Body of pancreas (tissue), 4 donors: ENCODE measurements around the gene TCEAL2. TPM values are rescaled to one million over a fixed set of nuclear protein-coding genes. Genes with fewer than 3 reads are reported as not detected.

Source experiments
- ATAC-seq: fragments of 150-250 bp; one replicate; pipeline ENCODE4 v1.9.1; 2016
- DNase-seq, 4 donors: peaks; one replicate each; pipeline ENCODE4 v3.0.0-alpha.2; 2019
- H3K27ac ChIP-seq, 4 donors: fragments of 200-600 bp; sonication (generic); 1 replicate in 3 of 4; 2 replicates in 1 of 4; pipeline versions ENCODE4 v1.5.1 to v1.6.1; 2016 to 2019; ENCODE audit warnings: mild to moderate bottlenecking in 1 of 4, mixed read lengths in 1 of 4, moderate library complexity in 1 of 4
- H3K27me3 ChIP-seq, 2 donors: fragments of 200-600 bp; sonication (generic); one replicate each; pipeline ENCODE4 v1.6.0; 2016; ENCODE audit warnings: mild to moderate bottlenecking in 1 of 2
- H3K36me3 ChIP-seq, 2 donors: fragments of 200-600 bp; sonication (generic); replicated peaks in 1 of 2; 2 replicates each; pipeline ENCODE4 v1.5.1; 2016; ENCODE audit warnings: low read depth in 2 of 2; ENCODE audit not compliant: insufficient read depth in 1 of 2
- H3K4me1 ChIP-seq: fragments of 200-600 bp; sonication (generic); one replicate; pipeline ENCODE4 v1.6.0; 2016
- H3K4me3 ChIP-seq, 2 donors: fragments of 200-600 bp; sonication (generic); 1 replicate in 1 of 2; 2 replicates in 1 of 2; pipeline ENCODE4 v1.5.1; 2016 to 2019
- H3K9me3 ChIP-seq, 3 donors: fragments of 200-600 bp; sonication (generic); 1 replicate in 2 of 3; 2 replicates in 1 of 3; pipeline ENCODE4 v1.5.1; 2016
- CTCF ChIP-seq, 7 experiments: fragments of 450-650 bp in 4 of 7; fragments of 200-600 bp in 3 of 7; sonication (generic) in 3 of 7; IDR thresholded peaks; one replicate each; pipeline ENCODE4 v1.5.1; 2016 to 2019; ENCODE audit warnings: antibody characterized with exemption in 7 of 7
- POLR2A ChIP-seq, 3 donors: fragments of 450-650 bp; IDR thresholded peaks; one replicate each; pipeline ENCODE4 v1.6.1; 2016; ENCODE audit warnings: antibody characterized with exemption in 3 of 3, mild to moderate bottlenecking in 2 of 3
- WGBS, 2 donors: methylation state at CpG; one replicate each; pipeline ENCODE4 v1.1.5; 2017; 5-methylcytosine and 5-hydroxymethylcytosine counted together
- intact Hi-C: fragments of 100-400 bp; cut with DNase I; formaldehyde crosslinking; loops from one replicate; pipeline ENCODE4 v1.15.1; 2023
- total RNA-seq, 2 donors: library from RNA; depleted of rRNA; stranded (reverse); fragments of >200 nt; gene quantifications; one replicate each; pipeline ENCODE4 v1.1.0, GENCODE V29; 2016

The TCEAL2 gene
- total RNA-seq, 2 donors from 2014 or later, result 1.3 to 2.3 TPM

GRCh38 chrX:102154218-102154860, 28.9 kb downstream of the TCEAL2 start:
- DNase-seq (peak in 1 of 4 donors; percentile 18), ATAC-seq (no peak)
- no peaks in the 10 kb centered on the region for H3K36me3 ChIP-seq
- WGBS, 2 donors, result 18 to 19% methylated on average over 8 to 10 of the region's 11 CpGs
- no peaks in the 10 kb centered on the region for H3K9me3 ChIP-seq
- no peak overlapping the region for H3K4me3 ChIP-seq
- peak overlapping the region; percentile 67 to 88 (median 86) for H3K27ac ChIP-seq
- intact Hi-C loops, result no loop called here
- H3K4me1 ChIP-seq, result peaks cover 7% of the 10 kb centered on the region
- TF ChIP-seq POLR2A (IDR thresholded peaks at IDR 0.05) (no peak), CTCF (IDR thresholded peaks at IDR 0.05) (peak in 4 of 7 experiments; percentile 17 to 32 (median 28))
- H3K27me3 ChIP-seq, result no peaks in the 10 kb centered on the region

- Histone ChIP-seq H3K4me1 (peaks cover 7% of the 10 kb centered on the region), H3K4me3 (peak overlapping the region; percentile 9 to 28), H3K9me3 (no peaks in the 10 kb centered on the region), H3K36me3 (no peaks in the 10 kb centered on the region), H3K27me3 (no peaks in the 10 kb centered on the region), H3K27ac (peak overlapping the region; percentile 67 to 88 (median 86))
- DNase-seq, result peak; percentile 9 to 41 (median 27)
- WGBS, 2 donors, result 1% methylated on average over 26 to 32 of the region's 32 CpGs
- peak; percentile 57 for ATAC-seq
- intact Hi-C loops, result no loop called here
- no peak for TF ChIP-seq POLR2A (IDR thresholded peaks at IDR 0.05)
- no peak for TF ChIP-seq CTCF (IDR thresholded peaks at IDR 0.05)
Measured at GRCh38 chrX:102154900-102155805, 29.7 kb downstream of the TCEAL2 start.

GRCh38 chrX:102155806-102156179, 30.3 kb downstream of the TCEAL2 start, which contains the start of gene BEX5:
BEX5 (minus strand) TSS chrX:102155977; CDS start chrX:102154265, 1,712 bp downstream.
- WGBS, 2 donors, result 0 to 4% methylated on average over 7 to 12 of the region's 15 CpGs
- H3K36me3 ChIP-seq, result no peaks in the 10 kb centered on the region
- TF ChIP-seq CTCF (IDR thresholded peaks at IDR 0.05), result no peak
- peak; percentile 77 to 92 (median 89) for TF ChIP-seq POLR2A (IDR thresholded peaks at IDR 0.05)
- H3K9me3 ChIP-seq, result no peaks in the 10 kb centered on the region
- peak; percentile 99 for ATAC-seq
- DNase-seq, result peak; percentile 76 to 88 (median 85)
- H3K27ac ChIP-seq, result peak within 1 kb of the TSS; percentile 67 to 88 (median 86)
- H3K4me3 ChIP-seq, result peak within 1 kb of the TSS; percentile 9 to 28
- H3K4me1 ChIP-seq, result peaks cover 7% of the 10 kb centered on the region
- intact Hi-C loops, result no loop called here
- H3K27me3 ChIP-seq, result no peaks in the 10 kb centered on the region

Other genes with a start within 250 kb of the TCEAL2 start
- gene ZMAT1, start 193.7 kb upstream of the TCEAL2 start, total RNA-seq, result 10 to 100 TPM; 12.5 to 18.8 TPM
- not detected for gene TCEAL6, start 16.8 kb downstream of the TCEAL2 start, total RNA-seq
- gene BEX5, start 30.3 kb downstream of the TCEAL2 start, total RNA-seq, result 1 to 10 TPM; 4.3 to 7.0 TPM
- not detected for gene TCP11X1, start 89.6 kb downstream of the TCEAL2 start, total RNA-seq
- gene NXF2, start 121.5 kb downstream of the TCEAL2 start, total RNA-seq, result not detected